ENCODE data around the gene UXS1.
A peak's percentile ranks its signal among the peaks of the same experiment; 100 is the strongest.
"Not testable (repeated sequence)": the region's sequence is repeated elsewhere in the genome, so short reads cannot be mapped to it uniquely, and the experiment has no call there.

The UXS1 gene

DNA sequence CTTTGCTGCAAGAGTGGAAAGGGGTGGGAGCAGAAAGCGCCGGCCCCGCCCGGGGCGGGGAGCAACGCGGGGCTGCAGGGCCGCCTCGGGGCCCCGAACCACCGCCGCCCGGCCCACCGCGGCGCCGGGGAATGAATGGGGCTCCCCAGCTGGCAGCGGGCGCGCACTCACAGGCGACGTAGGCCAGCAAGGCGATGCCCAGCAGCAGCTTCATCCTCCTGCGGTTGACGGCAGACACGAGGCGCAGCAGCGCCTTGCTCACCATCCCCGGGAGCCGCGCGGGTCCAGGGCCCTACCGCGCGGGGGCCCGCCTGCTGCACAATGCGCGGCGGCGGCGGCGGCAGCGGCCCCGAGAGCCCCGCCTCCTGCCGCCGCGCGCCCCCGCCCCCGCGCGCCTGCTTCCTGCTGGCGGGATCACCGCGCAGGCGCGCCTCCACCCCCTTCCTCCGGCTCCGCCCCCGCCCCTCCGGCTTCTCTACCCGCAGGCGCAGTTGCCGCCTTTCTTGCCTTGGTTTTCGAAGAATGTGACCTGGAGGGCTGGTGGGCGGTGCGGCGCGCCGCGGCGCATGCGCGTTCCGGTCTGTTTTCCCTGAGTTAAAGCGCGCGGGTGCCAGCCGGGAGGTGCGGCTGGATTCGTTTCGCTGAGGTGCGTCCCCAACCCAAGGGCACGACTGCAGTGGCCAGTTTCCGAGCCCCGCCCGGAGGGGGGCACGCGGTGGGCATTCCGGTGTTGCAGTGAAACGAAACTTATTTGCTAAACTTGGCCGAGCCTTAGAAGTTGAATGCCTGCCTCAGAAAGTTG is at the start of gene UXS1:
TSS of gene UXS1 (minus strand) at position 325 of the 802 bp plus-strand sequence. CDS start at position 265, 60 bp downstream.
- H3K4me3 Mint-ChIP-seq, result peak within 1 kb of the TSS; percentile 91
- no peaks in the 10 kb centered on the region for H3K27me3 Mint-ChIP-seq
- no peaks in the 10 kb centered on the region for H3K9me3 Mint-ChIP-seq
- peaks cover 4% of the 10 kb centered on the region for H3K36me3 Mint-ChIP-seq
- peaks cover 45% of the 10 kb centered on the region for H3K4me1 Mint-ChIP-seq
- peak within 1 kb of the TSS; percentile 93 for H3K27ac Mint-ChIP-seq

DNA sequence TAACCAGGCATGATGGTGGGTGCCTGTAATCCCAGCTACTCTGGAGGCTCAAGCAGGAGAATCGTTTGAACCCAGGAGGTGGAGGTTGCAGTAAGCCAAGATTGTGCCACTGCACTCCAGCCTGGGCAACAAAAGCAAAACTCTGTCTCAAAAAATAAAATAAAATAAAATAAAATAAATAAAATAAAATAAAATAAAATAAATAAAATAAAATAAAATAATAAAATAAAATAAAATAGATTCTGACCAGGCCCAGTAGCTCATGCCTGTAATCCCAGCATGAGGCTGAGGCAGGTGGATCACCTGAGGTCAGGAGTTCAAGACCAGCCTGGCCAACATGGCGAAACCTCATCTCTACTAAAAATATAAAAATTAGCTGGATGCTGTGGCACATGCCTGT is 45.4 kb upstream of the UXS1 start:
- Mint-ChIP-seq H3K9me3 (peaks cover 24% of the 10 kb centered on the region), H3K36me3 (peaks cover 13% of the 10 kb centered on the region)
- not testable (repeated sequence) for H3K27ac Mint-ChIP-seq, H3K27me3 Mint-ChIP-seq, H3K4me3 Mint-ChIP-seq, H3K4me1 Mint-ChIP-seq

DNA sequence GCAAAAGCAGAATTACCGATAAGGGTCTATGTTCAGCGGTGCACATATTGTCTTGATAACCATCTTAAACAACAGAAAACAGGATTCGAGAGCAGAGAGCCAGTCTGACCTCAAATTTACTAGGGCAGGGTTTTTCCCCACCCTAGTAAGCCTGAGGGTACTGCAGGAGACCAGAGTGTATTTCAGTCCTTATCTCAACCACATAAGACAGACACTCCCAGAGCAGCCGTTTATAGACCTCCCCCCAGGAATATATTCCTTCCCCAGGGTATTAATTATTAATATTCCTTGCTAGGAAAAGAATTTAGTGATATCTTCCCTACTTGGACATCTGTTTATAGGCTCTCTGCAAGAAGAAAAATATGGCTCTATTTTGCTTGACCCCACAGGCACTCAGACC is 41.3 kb upstream of the UXS1 start:
- H3K27me3 Mint-ChIP-seq, result not testable (repeated sequence)

DNA sequence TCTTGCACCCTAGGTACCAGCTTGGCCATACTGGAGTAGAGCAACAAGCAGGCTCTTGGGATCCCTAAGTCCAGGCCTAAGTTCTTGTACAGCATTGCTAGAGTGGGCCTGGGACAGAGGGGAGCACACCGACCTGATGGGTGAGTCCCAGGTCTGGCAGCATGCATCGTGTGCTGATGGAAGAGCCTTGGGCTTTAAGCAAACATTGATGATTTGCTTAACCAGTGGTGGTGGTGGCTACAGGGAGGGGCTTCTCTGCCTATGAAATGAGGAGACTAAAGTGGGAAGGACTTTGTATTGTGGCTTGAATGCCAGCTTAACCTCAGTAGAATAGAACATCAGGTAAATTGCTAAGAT is 39.2 kb upstream of the UXS1 start:
- Mint-ChIP-seq H3K27ac (no peak overlapping the region), H3K27me3 (no peaks in the 10 kb centered on the region), H3K36me3 (peaks cover 14% of the 10 kb centered on the region), H3K4me1 (no peaks in the 10 kb centered on the region), H3K4me3 (no peak overlapping the region), H3K9me3 (peaks cover 24% of the 10 kb centered on the region)

More for the DNA sequence above, 41.3 kb upstream of the UXS1 start:
- peaks cover 24% of the 10 kb centered on the region for H3K9me3 Mint-ChIP-seq
- not testable (repeated sequence) for H3K4me1 Mint-ChIP-seq, H3K4me3 Mint-ChIP-seq, H3K27ac Mint-ChIP-seq
- H3K36me3 Mint-ChIP-seq, result peaks cover 14% of the 10 kb centered on the region

DNA sequence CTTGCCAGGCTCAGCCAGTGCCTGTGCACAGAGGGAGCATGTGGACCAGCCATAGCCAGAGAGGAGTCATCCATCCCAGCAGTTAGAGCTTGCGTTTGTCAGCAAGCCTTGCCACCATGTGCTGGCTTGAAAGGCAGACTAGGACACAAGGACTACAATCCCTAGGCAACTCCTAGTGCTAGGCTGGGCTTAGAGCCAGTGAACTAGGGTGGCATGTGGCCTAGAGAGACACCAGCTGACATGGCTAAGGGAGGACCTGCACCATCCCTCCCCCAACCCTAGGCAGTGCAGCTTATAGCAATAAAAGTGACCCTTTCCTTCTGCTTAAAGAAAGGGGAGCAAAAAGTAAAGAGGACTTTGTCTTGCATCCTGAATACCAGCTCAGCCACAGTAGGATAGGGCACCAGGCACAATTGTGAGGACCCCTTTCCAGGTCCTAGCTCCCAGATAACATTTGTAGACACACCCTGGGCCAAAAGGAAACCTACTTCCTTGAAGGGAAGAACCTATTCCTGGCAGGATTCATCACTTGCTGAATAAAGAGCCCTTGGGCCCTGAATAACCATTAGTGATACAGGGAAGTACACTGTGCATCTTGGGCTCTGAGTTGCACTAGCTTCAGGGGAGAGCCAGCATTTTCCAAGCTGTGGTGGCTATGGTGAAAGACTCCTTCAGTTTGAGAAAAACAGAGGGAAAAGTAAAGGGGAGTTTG is 38.7 kb upstream of the UXS1 start:
- Mint-ChIP-seq H3K27me3 (no peaks in the 10 kb centered on the region), H3K36me3 (peaks cover 14% of the 10 kb centered on the region), H3K4me1 (no peaks in the 10 kb centered on the region), H3K27ac (no peak overlapping the region), H3K4me3 (no peak overlapping the region), H3K9me3 (peaks cover 24% of the 10 kb centered on the region)

DNA sequence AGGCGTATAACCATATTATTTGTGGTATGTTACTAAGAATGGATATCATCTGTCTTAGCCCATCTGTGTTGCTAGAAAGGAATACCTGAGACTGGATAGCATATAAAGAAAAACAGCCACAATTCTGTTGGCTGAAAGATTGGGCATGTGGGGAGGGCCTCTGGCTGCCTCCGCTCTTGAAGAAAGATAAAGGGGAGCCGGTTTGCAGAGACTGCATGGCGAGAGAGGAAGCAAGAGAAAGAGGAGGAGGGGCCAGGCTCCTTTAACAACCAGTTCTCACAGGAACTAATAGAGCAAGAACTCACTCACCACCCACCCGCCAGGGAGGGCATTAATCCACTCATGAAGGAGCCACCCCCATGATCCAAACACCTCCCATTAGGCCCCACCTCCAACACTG is 29.2 kb upstream of the UXS1 start:
- Mint-ChIP-seq H3K36me3 (no peaks in the 10 kb centered on the region), H3K9me3 (no peaks in the 10 kb centered on the region), H3K4me1 (no peaks in the 10 kb centered on the region), H3K27me3 (no peaks in the 10 kb centered on the region), H3K4me3 (no peak overlapping the region), H3K27ac (no peak overlapping the region)

DNA sequence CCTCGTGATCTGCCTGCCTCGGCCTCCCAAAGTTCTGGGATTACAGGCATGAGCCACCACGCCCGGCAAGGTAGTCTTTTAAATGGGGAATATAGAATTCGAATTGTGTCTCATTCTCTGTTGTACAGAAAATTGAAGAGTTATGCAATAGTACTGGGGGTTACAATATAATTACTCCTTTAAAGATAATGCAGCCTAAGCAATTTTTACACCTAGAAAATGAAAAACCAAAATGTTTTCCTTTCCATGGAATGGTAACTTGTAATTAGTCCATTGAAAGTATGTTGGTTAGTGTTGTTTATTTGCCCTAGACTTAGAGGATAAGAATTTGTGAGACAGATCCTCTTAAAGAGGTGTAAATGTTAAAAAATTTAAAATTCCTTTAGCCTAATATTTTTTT is 28.0 kb upstream of the UXS1 start:
- not testable (repeated sequence) for H3K27me3 Mint-ChIP-seq, H3K4me3 Mint-ChIP-seq, H3K9me3 Mint-ChIP-seq, H3K36me3 Mint-ChIP-seq, H3K27ac Mint-ChIP-seq, H3K4me1 Mint-ChIP-seq

DNA sequence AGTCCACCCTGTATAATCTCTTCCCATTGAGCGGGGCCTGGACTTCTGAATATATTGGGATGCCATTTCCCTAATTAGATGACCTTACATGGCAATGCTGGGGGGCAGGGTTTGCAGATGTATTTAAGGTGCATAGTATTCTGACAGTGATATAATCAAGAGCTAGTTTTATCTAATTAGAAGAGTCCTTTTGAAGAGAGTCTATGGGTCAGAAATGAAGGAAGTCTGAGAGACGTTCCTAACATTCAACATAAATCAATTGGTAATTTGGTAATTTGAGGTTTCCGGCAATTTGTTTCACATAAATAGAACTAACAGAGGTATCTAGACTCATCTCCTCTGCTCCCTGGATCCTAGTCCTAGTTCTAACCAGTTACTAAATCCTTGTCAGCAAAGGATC is 25.7 kb upstream of the UXS1 start:
- Mint-ChIP-seq H3K4me3 (no peak overlapping the region), H3K27ac (no peak overlapping the region), H3K9me3 (no peaks in the 10 kb centered on the region), H3K36me3 (no peaks in the 10 kb centered on the region), H3K27me3 (no peaks in the 10 kb centered on the region), H3K4me1 (peaks cover 7% of the 10 kb centered on the region)

DNA sequence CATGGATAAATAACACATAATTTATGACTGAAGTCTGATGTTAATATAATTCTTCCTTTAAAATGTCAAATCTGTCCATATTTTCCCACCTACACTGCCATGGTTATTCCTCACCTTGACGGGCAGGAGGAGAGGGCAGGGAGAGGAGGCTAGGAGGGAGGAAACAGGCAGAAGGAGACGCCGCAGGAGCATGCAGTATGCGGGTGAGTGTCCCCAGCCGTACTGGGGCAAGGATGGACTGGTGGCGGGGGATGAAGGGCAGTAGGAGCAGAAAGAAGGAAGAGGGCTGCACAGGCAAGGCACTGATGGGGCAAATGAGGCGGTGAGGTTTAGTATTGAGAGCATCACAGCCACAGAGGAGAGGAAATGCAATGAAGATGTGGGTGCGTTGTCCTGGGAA is 25.1 kb upstream of the UXS1 start:
- not testable (repeated sequence) for H3K27me3 Mint-ChIP-seq, H3K36me3 Mint-ChIP-seq, H3K9me3 Mint-ChIP-seq, H3K27ac Mint-ChIP-seq, H3K4me1 Mint-ChIP-seq, H3K4me3 Mint-ChIP-seq

DNA sequence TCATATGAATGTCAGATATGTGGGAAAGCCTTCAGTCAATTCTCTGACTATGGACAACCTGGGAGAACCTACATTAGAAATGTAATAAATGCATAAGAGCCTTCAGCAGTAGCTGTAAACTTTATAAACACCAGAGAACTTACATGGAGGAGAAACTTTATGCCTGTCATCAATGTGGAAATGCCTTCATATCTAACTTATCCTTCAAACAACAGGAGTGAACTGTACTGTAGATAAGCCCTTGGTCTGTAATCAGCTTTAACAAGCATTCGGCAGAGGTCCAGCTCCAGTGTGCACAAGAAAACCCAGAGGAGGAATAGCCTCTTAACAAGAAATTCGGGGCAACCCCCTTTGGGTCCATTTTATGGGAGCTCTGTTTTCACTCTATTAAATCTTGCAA is 14.8 kb upstream of the UXS1 start:
- no peaks in the 10 kb centered on the region for H3K9me3 Mint-ChIP-seq
- peaks cover 3% of the 10 kb centered on the region for H3K36me3 Mint-ChIP-seq
- no peak overlapping the region for H3K4me3 Mint-ChIP-seq
- H3K27me3 Mint-ChIP-seq, result no peaks in the 10 kb centered on the region
- H3K4me1 Mint-ChIP-seq, result peaks cover 7% of the 10 kb centered on the region
- H3K27ac Mint-ChIP-seq, result no peak overlapping the region

DNA sequence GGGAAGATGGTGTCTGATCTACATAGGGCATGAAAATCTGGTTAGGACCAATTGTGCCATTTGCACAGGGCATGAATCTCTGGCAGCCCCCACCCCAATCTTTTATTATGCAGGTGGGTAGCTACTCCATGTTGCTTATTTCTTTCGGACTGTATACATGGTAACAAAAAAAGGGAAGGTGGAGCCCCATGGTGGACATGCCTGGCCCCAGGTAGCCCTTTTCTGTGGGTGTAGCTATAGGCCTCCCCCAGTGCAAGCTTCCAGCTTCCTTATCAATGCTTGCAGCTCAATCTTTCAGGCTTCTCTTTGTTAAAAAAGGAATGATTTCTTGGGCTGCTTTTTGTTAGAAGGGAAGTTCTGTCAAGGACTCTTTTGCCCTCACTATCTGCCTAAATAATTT is 14.3 kb upstream of the UXS1 start:
- H3K4me1 Mint-ChIP-seq, result peaks cover 7% of the 10 kb centered on the region
- H3K27ac Mint-ChIP-seq, result no peak overlapping the region
- H3K4me3 Mint-ChIP-seq, result no peak overlapping the region
- no peaks in the 10 kb centered on the region for H3K27me3 Mint-ChIP-seq
- H3K36me3 Mint-ChIP-seq, result peaks cover 3% of the 10 kb centered on the region
- H3K9me3 Mint-ChIP-seq, result no peaks in the 10 kb centered on the region

DNA sequence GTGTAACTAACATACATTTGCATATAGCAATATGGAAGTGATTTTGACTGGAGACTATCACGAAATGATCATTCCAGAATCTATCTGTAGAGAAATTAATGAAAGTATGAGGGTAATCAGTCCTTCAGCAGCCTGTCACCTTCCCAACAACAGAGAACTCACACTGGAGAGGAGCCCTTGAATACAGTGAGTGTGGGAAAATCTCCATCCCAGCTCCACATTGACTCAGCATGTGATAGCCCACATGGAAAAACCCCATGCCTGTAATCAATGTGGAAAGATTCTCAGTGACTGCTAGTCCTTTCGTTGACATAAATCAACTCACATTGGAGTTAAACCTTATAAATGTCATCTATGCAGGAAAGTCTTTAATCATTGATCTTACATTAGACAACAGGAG is 13.1 kb upstream of the UXS1 start:
- Mint-ChIP-seq H3K36me3 (peaks cover 3% of the 10 kb centered on the region), H3K27ac (no peak overlapping the region), H3K27me3 (no peaks in the 10 kb centered on the region), H3K4me1 (peaks cover 7% of the 10 kb centered on the region), H3K9me3 (no peaks in the 10 kb centered on the region), H3K4me3 (no peak overlapping the region)

DNA sequence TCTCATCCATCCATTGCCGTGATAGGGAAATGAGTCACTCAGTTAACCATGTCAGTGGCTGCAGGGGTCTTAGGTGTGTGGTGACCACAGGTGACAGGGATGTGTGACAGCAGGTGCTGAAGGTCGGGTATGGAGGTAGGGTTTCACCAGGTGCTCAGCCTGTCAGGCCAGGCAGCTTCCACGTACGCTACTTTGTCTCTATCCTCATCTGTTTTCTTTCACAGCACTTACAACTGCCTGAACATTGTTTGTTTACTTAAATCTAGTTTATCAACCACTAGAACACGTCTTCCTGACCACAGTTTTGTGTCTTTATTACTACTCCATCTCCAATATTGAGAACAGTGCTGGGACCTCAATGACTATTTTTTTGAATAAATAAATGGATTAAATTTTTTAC is 11.4 kb upstream of the UXS1 start:
- Mint-ChIP-seq H3K4me1 (peaks cover 7% of the 10 kb centered on the region), H3K36me3 (peaks cover 3% of the 10 kb centered on the region), H3K4me3 (no peak overlapping the region), H3K27me3 (no peaks in the 10 kb centered on the region), H3K9me3 (no peaks in the 10 kb centered on the region), H3K27ac (no peak overlapping the region)

DNA sequence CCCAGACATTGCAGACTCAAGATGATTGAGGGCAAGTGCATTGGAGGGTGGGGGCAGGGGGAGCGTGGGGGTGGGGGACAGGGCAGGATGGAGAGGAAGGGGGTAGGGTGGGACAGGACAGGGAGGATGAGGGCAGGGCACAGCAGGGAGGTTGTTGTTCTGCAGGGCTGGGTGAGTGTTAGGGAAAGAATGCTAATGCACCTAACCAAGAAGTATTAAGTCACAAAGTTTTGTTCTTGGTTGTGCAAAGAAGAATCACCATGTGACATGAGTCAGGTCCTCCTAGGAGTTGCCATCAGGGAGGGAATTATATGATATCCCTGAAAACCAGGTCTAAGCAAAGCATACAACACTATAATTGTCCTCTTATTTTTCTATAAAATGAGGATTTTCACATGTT is 10.4 kb upstream of the UXS1 start:
- not testable (repeated sequence) for H3K4me3 Mint-ChIP-seq, H3K9me3 Mint-ChIP-seq, H3K36me3 Mint-ChIP-seq, H3K4me1 Mint-ChIP-seq, H3K27me3 Mint-ChIP-seq, H3K27ac Mint-ChIP-seq

DNA sequence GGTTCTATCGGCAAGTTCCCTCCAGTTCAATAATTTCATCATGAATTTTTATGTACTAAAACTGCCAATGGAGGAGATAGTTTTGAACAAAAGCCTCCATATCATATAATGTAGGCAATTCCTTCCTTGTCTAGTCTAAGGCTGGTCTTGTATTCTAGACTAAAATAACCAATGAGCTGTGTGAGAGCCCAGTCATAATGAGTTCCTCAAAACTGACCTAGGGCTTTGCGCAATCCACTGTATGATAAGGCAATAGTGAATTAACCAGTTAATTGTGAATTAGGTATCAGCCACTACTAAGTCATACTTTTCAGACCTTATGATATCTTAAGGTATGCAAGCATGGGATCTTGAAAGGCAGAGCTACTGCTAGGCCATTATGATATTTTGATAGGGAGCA is 7.6 kb upstream of the UXS1 start:
- no peak overlapping the region for H3K4me3 Mint-ChIP-seq
- no peaks in the 10 kb centered on the region for H3K9me3 Mint-ChIP-seq
- H3K36me3 Mint-ChIP-seq, result no peaks in the 10 kb centered on the region
- H3K27ac Mint-ChIP-seq, result no peak overlapping the region
- no peaks in the 10 kb centered on the region for H3K27me3 Mint-ChIP-seq
- peaks cover 7% of the 10 kb centered on the region for H3K4me1 Mint-ChIP-seq

DNA sequence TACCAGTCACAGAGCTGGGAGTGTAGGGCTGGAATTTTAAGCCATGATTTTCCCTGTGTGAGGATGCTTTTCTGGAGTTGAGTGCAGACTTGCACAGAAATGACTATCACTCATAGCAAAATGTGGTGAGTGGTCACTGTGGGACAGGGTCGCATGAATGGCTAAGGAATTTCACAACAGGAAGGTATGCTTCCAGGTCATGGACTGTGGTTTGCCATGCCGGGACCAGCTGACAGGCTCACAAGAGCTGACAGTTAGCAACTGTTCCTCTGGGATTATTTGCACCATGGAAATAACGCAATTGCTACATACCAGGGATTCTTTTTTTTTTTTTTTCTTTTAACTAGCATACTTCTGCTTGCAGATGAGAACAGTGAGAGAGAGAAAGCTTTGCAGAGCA is 3.8 kb upstream of the UXS1 start:
- Mint-ChIP-seq H3K27me3 (no peaks in the 10 kb centered on the region), H3K9me3 (no peaks in the 10 kb centered on the region), H3K36me3 (no peaks in the 10 kb centered on the region), H3K4me3 (no peak overlapping the region), H3K27ac (no peak overlapping the region), H3K4me1 (peaks cover 11% of the 10 kb centered on the region)

DNA sequence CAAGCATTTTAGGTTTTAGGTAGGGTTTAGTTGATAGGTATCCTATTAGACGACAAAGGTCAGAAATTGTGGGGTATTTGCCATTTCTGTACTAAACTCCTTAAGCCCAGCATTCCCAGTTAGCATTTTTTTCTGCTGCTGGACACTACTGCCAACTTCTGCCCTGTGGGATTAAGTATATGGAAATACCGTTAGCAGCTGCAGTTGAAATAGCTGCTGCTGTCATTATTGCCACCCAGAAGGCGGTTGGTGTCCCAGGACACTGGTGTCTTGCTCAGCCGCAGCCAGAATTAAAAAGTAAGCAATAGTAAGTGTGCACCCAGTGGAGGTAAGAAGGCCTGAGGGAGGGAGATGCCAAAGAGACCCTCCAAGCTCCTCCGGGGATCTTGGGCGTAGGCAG is 1.9 kb upstream of the UXS1 start:
- Mint-ChIP-seq H3K9me3 (no peaks in the 10 kb centered on the region), H3K27me3 (no peaks in the 10 kb centered on the region), H3K4me1 (peaks cover 29% of the 10 kb centered on the region), H3K4me3 (no peak overlapping the region), H3K27ac (no peak overlapping the region), H3K36me3 (peaks cover 4% of the 10 kb centered on the region)
